ENCODE results near the gene DLK1.

Gene DLK1

GRCh38 chr14:100715803-100716202, 10.9 kb upstream of the DLK1 start:
- DNase-seq, result no peak

DNA sequence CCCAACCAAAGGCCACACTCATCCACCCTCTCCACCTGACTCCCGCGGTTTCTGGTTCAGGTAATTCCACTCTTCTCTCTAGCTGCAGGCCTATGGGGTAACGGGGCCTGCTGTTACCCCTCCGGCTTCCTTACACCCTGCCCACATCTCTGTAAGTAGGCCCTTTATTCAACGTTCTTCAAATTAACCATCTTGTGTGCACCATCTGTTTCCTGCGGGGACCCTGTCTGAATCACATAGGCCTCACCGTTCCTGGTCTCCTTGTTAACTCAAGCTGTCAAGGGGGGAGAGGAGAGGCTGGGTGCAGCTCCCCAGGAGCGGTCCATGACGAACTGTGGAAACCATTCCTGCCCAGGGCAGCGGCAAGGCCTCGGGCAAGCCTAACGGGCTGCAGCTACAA, 9.3 kb upstream of the DLK1 start:
- DNase-seq, result no peak

GRCh38 chr14:100719976-100720520, 6.6 kb upstream of the DLK1 start:
- no peak for DNase-seq

GRCh38 chr14:100721568-100721967, 5.1 kb upstream of the DLK1 start:
- DNase-seq, result no peak

- no peak for DNase-seq
Measured at GRCh38 chr14:100722367-100722766, 4.3 kb upstream of the DLK1 start.

DNA sequence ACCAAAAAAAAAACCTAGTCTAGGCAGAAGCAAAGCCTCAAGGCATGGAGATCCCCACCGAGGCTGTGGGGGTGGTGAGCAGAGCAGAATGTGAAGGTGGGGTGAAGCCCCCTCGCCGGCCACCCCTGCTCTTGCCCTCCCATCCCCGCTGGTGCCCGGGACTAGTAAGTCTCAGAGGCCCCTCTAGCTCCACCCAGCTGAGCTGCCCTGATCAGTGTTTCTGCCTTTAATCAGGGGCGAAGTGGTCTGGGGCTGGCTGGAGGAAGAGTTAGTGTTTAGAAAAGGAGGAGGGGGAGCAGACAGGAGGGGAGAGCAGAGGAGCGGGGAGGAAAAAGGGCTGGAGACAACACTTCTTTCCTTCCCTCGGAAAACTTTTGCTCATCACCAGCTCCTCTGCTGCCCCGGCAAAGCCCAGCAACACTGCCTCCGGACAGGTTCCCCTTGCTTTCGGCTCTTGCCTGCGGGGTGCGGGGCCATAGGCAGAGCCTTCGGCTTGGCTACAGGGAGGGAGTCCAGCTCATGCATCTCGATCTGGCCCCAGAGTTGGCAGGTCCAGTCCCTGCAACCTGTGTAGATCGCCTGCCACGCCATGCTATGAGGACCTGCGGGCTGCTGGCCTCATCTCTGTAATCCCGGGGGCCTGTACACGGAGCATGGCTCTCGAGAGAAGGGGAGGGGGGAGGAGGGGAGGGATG, 3.4 kb upstream of the DLK1 start:
- DNase-seq, result no peak

DNA sequence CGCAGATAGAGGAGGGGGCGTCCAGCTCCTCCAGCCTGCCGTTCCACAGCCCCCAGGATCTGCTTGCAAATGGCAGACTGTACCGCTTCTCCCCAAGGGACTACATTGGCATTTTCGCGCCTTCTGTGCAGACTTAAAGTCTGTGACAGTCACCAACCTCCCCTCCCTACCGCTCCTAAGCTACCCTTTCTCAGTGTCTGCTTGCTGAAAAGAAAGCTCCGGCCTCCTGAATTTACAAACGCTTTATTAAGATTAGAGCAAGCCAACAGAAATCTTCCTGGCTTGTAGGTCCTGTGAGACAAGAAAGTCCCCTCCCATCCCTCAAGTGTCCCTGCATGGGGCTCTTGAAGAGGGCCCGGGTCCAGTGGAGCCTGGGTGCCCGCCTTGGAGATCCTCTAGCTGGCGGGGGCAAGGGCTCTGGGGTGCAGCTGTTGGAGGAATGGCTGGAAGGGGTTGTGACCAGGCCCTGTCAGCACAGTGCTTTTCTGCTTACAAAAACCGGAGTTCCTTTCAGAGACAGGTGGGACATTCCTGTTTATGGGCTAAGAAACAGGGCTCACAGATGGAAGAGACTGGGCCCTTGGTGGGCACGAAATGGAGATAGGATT, 2.8 kb upstream of the DLK1 start:
- DNase-seq, result no peak

GRCh38 chr14:100724536-100724935, 2.2 kb upstream of the DLK1 start:
- no peak for DNase-seq

- DNase-seq, result no peak
Measured at GRCh38 chr14:100725587-100726387, 905 bp upstream of the DLK1 start.

GRCh38 chr14:100727086-100727872, 587 bp downstream of the DLK1 start:
- DNase-seq, result no peak

DNA sequence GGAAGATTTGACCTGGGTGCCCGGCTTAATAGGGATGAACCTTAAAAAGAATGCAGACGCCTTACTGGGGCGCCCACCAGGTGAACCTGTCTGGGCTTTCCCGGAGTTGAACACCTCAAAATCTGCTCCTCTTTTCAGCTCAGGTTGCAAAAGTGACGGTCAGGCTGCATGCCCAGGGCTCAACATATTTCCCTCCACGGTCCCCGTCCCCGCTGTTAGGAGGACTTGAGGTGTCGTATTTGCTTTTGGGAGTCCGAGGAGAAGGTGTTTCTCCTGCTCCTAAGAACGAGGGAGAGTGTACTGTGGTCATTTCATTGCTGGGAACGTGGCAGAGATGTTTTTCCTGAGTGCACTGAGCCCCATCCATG, 1.2 kb downstream of the DLK1 start:
- DNase-seq, result no peak

DNA sequence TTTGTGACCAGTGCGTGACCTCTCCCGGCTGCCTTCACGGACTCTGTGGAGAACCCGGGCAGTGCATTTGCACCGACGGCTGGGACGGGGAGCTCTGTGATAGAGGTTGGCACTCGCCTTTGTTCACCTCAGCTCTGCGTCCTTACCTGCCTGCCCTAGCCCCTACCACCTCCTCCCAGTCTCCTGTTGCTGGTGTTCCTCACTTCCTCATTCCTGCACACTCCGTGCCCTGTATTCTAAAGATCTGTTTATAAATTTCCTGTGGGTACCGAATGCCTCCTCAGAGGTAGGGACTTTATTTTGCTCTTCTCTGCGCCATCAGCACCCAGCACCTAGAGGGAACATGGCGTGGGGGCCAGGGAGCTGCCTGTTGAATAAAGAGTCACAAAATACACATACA, 2.3 kb downstream of the DLK1 start:
- no peak for DNase-seq

DNA sequence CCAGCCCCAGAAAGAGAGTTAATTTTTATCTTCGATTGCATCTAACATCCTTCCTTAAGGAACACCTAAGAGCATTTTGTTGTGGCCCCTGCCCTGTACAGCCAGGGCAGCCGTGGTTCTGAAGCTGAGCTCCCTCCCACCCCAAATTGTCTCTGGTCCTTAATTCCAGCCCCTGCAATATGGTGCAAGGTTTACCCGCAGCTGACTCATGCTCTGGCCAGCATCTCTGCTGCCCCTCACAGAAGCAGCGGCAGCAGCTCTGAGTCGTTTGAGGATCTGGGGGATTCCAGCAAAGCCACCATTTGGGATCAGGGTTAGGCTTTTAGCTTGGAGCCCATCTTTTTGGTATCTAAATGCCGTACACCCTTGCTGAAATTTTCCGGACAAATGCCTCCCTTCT, 3.3 kb downstream of the DLK1 start:
- no peak for DNase-seq

DNA sequence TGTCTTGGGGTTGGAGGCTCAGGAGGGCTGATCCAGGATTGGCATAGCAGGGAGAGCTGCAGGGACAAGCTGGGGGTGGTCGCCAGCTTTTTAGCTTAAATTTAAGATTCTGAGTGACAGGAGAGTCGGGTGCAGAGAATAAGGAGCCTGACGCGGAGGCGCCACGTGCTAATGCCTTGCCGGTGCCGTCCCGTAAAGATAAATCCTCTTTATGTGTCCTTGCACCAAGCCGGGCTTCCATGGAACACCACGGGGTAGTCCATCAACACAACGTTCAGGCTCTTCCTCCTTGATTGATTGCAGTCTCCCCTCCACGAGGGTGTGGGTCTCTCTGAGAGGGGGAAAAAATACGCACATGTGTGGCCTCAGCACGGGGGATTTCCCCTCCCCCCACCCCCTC, 3.9 kb downstream of the DLK1 start:
- DNase-seq, result no peak

DNA sequence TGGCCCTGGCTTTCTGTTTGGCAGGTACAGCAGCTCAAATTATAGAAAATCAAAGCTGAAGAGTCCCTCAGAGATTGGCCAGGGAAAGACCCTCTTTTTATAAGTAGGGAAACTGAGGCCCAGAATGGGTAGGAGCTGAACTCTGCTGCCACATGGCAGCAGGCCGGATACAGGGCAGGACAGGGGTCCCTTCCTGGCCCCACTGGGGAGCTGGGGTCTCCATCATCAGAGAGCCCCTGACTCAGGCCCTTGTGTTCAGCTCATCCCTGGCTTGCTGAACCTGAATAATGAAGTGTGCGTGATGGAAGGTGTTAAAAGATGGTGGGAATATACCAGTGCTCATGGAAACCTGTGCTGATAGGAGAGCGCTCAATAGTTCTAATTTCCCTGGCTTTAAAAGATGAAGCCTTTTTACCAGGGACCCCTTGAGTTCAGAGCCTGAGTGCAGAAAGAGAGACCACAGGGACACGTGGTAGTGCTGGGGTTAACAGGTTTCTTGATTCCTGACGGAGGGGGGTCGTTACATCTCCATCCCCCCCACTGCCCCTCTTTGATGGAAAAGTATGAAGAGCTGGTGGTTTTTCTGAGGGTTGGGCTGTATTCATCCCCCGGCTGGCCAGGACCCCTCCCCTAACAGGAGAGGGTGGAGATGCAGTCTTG, 4.4 kb downstream of the DLK1 start:
- DNase-seq, result no peak

GRCh38 chr14:100731846-100732765, 5.4 kb downstream of the DLK1 start:
- no peak for DNase-seq

- no peak for DNase-seq
Measured at GRCh38 chr14:100732766-100733100, 6.0 kb downstream of the DLK1 start.

GRCh38 chr14:100733152-100733850, 6.6 kb downstream of the DLK1 start:
- no peak for DNase-seq

GRCh38 chr14:100734031-100734990, 7.6 kb downstream of the DLK1 start:
- no peak for DNase-seq

- no peak for DNase-seq
Measured at GRCh38 chr14:100735271-100735670, 8.6 kb downstream of the DLK1 start.

All from NCI-H2029 treated with DMSO at 0.1 percent for 48 hours (cell line).